CD4-positive, alpha-beta T cell (primary cell): ENCODE results near the gene WDR76. TPM values are rescaled to one million over a fixed set of nuclear protein-coding genes. Genes with fewer than 3 reads are reported as not detected.

Experiments used
- ATAC-seq: fragments of 200-7000 bp; cut with Tn5 transposase; one replicate; pipeline ENCODE4 v1.10.0; 2022; ENCODE audit warnings: mild to moderate bottlenecking; ENCODE audit not compliant: poor library complexity
- CTCF ChIA-PET: fragments of 350-600 bp; sonication (Branson Sonifier 250); formaldehyde crosslinking; loops from one replicate; lab custom pipeline; 2021; ENCODE audit warnings: antibody characterized with exemption, inconsistent platforms; lab: Charles Lee
- POLR2A ChIA-PET: fragments of 350-600 bp; sonication (Branson Sonifier 250); formaldehyde crosslinking; loops from one replicate; lab custom pipeline; 2021; ENCODE audit warnings: antibody characterized with exemption, inconsistent platforms; lab: Charles Lee
- DNase-seq, 14 experiments: peaks; one replicate each; pipeline ENCODE4 v3.0.0-alpha.2; 2013 to 2020; ENCODE audit warnings: mixed read lengths in 2 of 14
- H3K27ac ChIP-seq, 2 donors: one replicate each; pipeline versions ENCODE4 v1.5.1 to v1.7.0; 2013; ENCODE audit warnings: low read length in 2 of 2, low read depth in 1 of 2, mild to moderate bottlenecking in 1 of 2
- H3K27me3 ChIP-seq, 2 experiments: 1 replicate in 1 of 2; 2 replicates in 1 of 2; pipeline versions ENCODE4 v1.6.1 to v1.7.0; 2013; ENCODE audit warnings: low read length in 2 of 2, control low read depth in 1 of 2, mild to moderate bottlenecking in 1 of 2, moderate library complexity in 1 of 2; ENCODE audit not compliant: insufficient read depth in 2 of 2, control insufficient read depth in 1 of 2
- H3K36me3 ChIP-seq: one replicate; pipeline ENCODE4 v1.6.1; 2013; ENCODE audit warnings: low read length, control low read depth; ENCODE audit not compliant: insufficient read depth
- H3K4me1 ChIP-seq: one replicate; pipeline ENCODE4 v1.6.1; 2013; ENCODE audit warnings: low read length, control low read depth; ENCODE audit not compliant: insufficient read depth
- H3K4me3 ChIP-seq: one replicate; pipeline ENCODE4 v1.5.1; 2013; ENCODE audit warnings: mild to moderate bottlenecking, low read length, moderate library complexity
- H3K9me3 ChIP-seq, 2 experiments: 1 replicate in 1 of 2; 2 replicates in 1 of 2; pipeline versions ENCODE4 v1.6.1 to v1.7.0; 2013; ENCODE audit warnings: low read length in 2 of 2, mild to moderate bottlenecking in 2 of 2, control low read depth in 1 of 2, moderate library complexity in 1 of 2; ENCODE audit not compliant: control insufficient read depth in 1 of 2, insufficient read depth in 1 of 2
- H3K27ac Mint-ChIP-seq: one replicate; pipeline ENCODE4 v1.8.0; 2020; ENCODE audit warnings: mixed read lengths
- H3K27me3 Mint-ChIP-seq: one replicate; pipeline ENCODE4 v1.8.0; 2021; ENCODE audit warnings: mixed read lengths
- H3K36me3 Mint-ChIP-seq: one replicate; pipeline ENCODE4 v1.8.0; 2021; ENCODE audit warnings: low read depth, mixed read lengths
- H3K4me1 Mint-ChIP-seq: one replicate; pipeline ENCODE4 v1.8.0; 2021; ENCODE audit warnings: low read depth, mixed read lengths
- H3K4me3 Mint-ChIP-seq: one replicate; pipeline ENCODE4 v1.8.0; 2020; ENCODE audit warnings: mild to moderate bottlenecking, mixed read lengths
- H3K9me3 Mint-ChIP-seq: one replicate; pipeline ENCODE4 v1.8.0; 2020; ENCODE audit warnings: mixed read lengths
- CTCF ChIP-seq: fragments of 200-600 bp; IDR thresholded peaks from one replicate; pipeline ENCODE4 v1.8.0; 2022; ENCODE audit warnings: antibody characterized with exemption, mild to moderate bottlenecking
- intact Hi-C, 2 experiments: fragments of 100-400 bp; cut with DNase I in 1 of 2; cut with micrococcal nuclease in 1 of 2; formaldehyde crosslinking; loops; one replicate each; pipeline versions ENCODE4 v1.15.1 to v1.9.0; 2023 to 2025; cut with DNase I, micrococcal nuclease
- total RNA-seq, 174 experiments: library from RNA in 2 of 174; stranded (reverse) in 2 of 174; gene quantifications; one replicate each; pipeline ENCODE4 v1.2.3 and lab custom pipeline; 2021 to 2026

Gene WDR76
- total RNA-seq, 2 experiments from 2014 or later, result 7.0 to 8.6 TPM

- CTCF ChIA-PET, result no interaction called here
- Mint-ChIP-seq H3K27me3 (no peaks in the 10 kb centered on the region), H3K36me3 (no peaks in the 10 kb centered on the region), H3K9me3 (no peaks in the 10 kb centered on the region), H3K4me3 (no peak overlapping the region), H3K27ac (no peak overlapping the region), H3K4me1 (peaks cover 2% of the 10 kb centered on the region)
- no peak for TF ChIP-seq CTCF
- DNase-seq (no peak), ATAC-seq (no peak)
- POLR2A ChIA-PET, result no interaction called here
- intact Hi-C loops, result no loop called here
- Histone ChIP-seq H3K4me3 (no peak overlapping the region), H3K27ac (no peak overlapping the region), H3K27me3 (no peaks in the 10 kb centered on the region), H3K4me1 (peaks cover 4% of the 10 kb centered on the region), H3K36me3 (no peaks in the 10 kb centered on the region), H3K9me3 (no peaks in the 10 kb centered on the region)
Observed at GRCh38 chr15:43898891-43899290, 72.1 kb downstream of the WDR76 start.

GRCh38 chr15:43899928-43900327 is 73.1 kb downstream of the WDR76 start:
- Histone ChIP-seq H3K4me3 (no peak overlapping the region), H3K4me1 (peaks cover 10% of the 10 kb centered on the region), H3K27me3 (no peaks in the 10 kb centered on the region), H3K27ac (no peak overlapping the region), H3K36me3 (no peaks in the 10 kb centered on the region), H3K9me3 (no peaks in the 10 kb centered on the region)
- peaks cover 4% of the 10 kb centered on the region for H3K4me1 Mint-ChIP-seq
- ChIA-PET POLR2A (no interaction called here), CTCF (no interaction called here)
- ATAC-seq (no peak), DNase-seq (no peak)
- H3K9me3 Mint-ChIP-seq, result no peaks in the 10 kb centered on the region
- intact Hi-C loops, result loop anchor here (5.0 to 10.0 kb wide), 3 partner anchors 165 to 602 kb away; no protein-coding TSS in a partner anchor
- no peak overlapping the region for H3K27ac Mint-ChIP-seq
- TF ChIP-seq CTCF, result no peak
- no peaks in the 10 kb centered on the region for H3K36me3 Mint-ChIP-seq
- no peak overlapping the region for H3K4me3 Mint-ChIP-seq
- H3K27me3 Mint-ChIP-seq, result no peaks in the 10 kb centered on the region

GRCh38 chr15:43900996-43901395 is 74.2 kb downstream of the WDR76 start:
- peaks cover 10% of the 10 kb centered on the region for H3K4me1 ChIP-seq
- ChIA-PET POLR2A (no interaction called here), CTCF (no interaction called here)
- no peaks in the 10 kb centered on the region for H3K27me3 ChIP-seq
- H3K9me3 ChIP-seq, result no peaks in the 10 kb centered on the region
- H3K27ac ChIP-seq, result no peak overlapping the region
- Mint-ChIP-seq H3K4me3 (no peak overlapping the region), H3K4me1 (peaks cover 4% of the 10 kb centered on the region), H3K9me3 (no peaks in the 10 kb centered on the region), H3K27ac (no peak overlapping the region), H3K27me3 (no peaks in the 10 kb centered on the region), H3K36me3 (no peaks in the 10 kb centered on the region)
- intact Hi-C loops, result loop anchor here (5.0 to 10.0 kb wide), 3 partner anchors 164 to 601 kb away; no protein-coding TSS in a partner anchor
- no peaks in the 10 kb centered on the region for H3K36me3 ChIP-seq
- TF ChIP-seq CTCF, result no peak
- H3K4me3 ChIP-seq, result no peak overlapping the region
- ATAC-seq (no peak), DNase-seq (no peak)
